ENCODE results near the gene SFTA2. TPM values are rescaled to one million over a fixed set of nuclear protein-coding genes. Genes with fewer than 3 reads are reported as not detected.
"Not testable (repeated sequence)": the region's sequence is repeated elsewhere in the genome, so short reads cannot be mapped to it uniquely, and the experiment has no call there.

The SFTA2 gene
- total RNA-seq, 1 experiment from 2014 or later = not detected

DNA sequence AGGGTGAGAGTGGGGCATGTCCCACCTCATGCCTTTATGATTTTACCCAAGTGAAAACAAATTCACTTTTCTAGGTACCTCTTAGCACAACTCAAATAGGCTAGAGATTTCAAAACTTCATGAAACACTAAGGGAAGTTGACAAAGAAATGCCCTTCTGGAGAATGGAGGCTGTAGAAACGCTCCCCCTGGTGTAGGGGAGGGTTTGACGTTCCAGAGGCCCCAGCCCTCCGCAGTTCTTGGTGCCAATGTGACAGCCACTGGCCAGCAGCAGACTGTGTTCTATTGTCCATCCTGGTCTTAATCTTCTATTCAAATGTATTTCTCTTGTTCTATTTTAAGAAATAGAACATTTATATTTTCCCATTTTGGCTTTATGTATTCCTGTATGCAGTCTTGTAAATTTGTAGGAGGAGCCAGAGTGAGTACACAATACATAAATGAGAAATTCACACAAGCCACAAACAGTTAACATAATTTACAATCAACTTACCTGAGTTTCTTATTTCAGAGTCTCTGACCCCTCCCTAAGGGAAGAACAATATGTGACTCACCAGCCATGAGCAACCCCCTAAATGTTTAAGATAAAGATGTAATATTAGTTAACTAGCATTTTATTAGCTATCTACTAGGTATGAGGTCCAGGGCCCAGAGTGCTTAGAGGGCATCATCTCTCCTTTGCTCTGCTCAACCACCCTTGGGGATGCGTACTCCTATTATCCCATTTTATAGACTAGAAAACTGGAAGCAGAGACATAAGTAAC, 42.7 kb upstream of the SFTA2 start:
- Histone ChIP-seq H3K79me2 (ENCODE audit: low read length) (no peaks in the 10 kb centered on the region), H3K4me1 (ENCODE audit: insufficient read depth, low read length) (peaks cover 10% of the 10 kb centered on the region; the same call in 1 of the 2 replicates), H3F3A (ENCODE audit: low read length, unreplicated experiment) (no peaks in the 10 kb centered on the region), H3K9me3 (ENCODE audit: low read length) (no peaks in the 10 kb centered on the region), H2AFZ (ENCODE audit: low read length) (no peak overlapping the region), H3K4me3 (ENCODE audit: low read length) (no peak overlapping the region), H3K9ac (ENCODE audit: low read length) (no peak overlapping the region), H3K27ac (ENCODE audit: low read length) (no peak overlapping the region), H3K36me3 (ENCODE audit: low read depth, low read length) (no peaks in the 10 kb centered on the region), H4K20me1 (ENCODE audit: low read length) (no peaks in the 10 kb centered on the region), H3K9me2 (replicated peaks; ENCODE audit: low read length) (no peaks in the 10 kb centered on the region), H3K27me3 (ENCODE audit: low read length) (no peaks in the 10 kb centered on the region), H3K4me2 (ENCODE audit: low read length) (no peak overlapping the region)
- peak; percentile 80 for ATAC-seq
- TF ChIP-seq EZH2 (IDR thresholded peaks at IDR 0.05; ENCODE audit: low read length, unreplicated experiment) (no peak), EZH2phosphoT487 (IDR thresholded peaks at IDR 0.05; ENCODE audit: borderline replicate concordance, low read length) (no peak)
- TF ChIP-seq, protein P1, sequence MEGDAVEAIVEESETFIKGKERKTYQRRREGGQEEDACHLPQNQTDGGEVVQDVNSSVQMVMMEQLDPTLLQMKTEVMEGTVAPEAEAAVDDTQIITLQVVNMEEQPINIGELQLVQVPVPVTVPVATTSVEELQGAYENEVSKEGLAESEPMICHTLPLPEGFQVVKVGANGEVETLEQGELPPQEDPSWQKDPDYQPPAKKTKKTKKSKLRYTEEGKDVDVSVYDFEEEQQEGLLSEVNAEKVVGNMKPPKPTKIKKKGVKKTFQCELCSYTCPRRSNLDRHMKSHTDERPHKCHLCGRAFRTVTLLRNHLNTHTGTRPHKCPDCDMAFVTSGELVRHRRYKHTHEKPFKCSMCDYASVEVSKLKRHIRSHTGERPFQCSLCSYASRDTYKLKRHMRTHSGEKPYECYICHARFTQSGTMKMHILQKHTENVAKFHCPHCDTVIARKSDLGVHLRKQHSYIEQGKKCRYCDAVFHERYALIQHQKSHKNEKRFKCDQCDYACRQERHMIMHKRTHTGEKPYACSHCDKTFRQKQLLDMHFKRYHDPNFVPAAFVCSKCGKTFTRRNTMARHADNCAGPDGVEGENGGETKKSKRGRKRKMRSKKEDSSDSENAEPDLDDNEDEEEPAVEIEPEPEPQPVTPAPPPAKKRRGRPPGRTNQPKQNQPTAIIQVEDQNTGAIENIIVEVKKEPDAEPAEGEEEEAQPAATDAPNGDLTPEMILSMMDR (conservative IDR thresholded peaks at IDR 0.05; ENCODE audit: low read depth, low read length) = no peak
- POLR2A ChIA-PET (ENCODE audit: unreplicated experiment) = no interaction called here
- intact Hi-C loops (cut with micrococcal nuclease) = no loop called here
- CTCF ChIA-PET = interaction anchor here (1.0 kb wide), 1 partner anchor 59 kb away, joined by 3 read pairs; no protein-coding TSS in a partner anchor
- peak; percentile 55 for DNase-seq
- no TSS peak for BruUV-seq (replicated peaks)

DNA sequence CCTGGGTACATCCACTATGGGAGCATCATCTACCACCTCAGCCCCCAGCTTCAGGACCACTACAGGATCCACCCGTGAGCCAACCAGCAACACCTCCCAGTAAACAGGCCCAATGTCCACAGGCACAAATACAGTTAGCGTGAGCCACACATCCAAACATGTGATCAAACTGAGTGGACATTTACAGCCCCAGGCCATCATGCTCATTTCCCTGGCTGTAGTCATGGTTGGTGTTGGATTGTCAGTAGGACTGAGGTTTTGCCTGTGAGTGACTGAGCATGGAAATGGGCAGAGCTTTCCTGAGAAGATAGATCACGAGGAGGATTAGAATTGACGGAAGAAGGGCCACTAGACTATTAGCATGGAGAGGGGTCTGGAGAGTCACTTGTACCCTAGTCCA, 40.8 kb upstream of the SFTA2 start:
- peaks cover 10% of the 10 kb centered on the region; the same call in 1 of the 2 replicates for H3K4me1 ChIP-seq (ENCODE audit: insufficient read depth, low read length)
- TF ChIP-seq, protein P1 (conservative IDR thresholded peaks at IDR 0.05; ENCODE audit: low read depth, low read length) = no peak
- no peak for TF ChIP-seq EZH2phosphoT487 (IDR thresholded peaks at IDR 0.05; ENCODE audit: borderline replicate concordance, low read length)
- no peak for TF ChIP-seq EZH2 (IDR thresholded peaks at IDR 0.05; ENCODE audit: low read length, unreplicated experiment)
- DNase-seq = no peak
- no peaks in the 10 kb centered on the region for H3K9me3 ChIP-seq (ENCODE audit: low read length)
- H2AFZ ChIP-seq (ENCODE audit: low read length) = no peak overlapping the region
- intact Hi-C loops (cut with micrococcal nuclease) = no loop called here
- H4K20me1 ChIP-seq (ENCODE audit: low read length) = no peaks in the 10 kb centered on the region
- H3K79me2 ChIP-seq (ENCODE audit: low read length) = no peaks in the 10 kb centered on the region
- H3K9me2 ChIP-seq (replicated peaks; ENCODE audit: low read length) = no peaks in the 10 kb centered on the region
- no TSS peak for BruUV-seq (replicated peaks)
- H3K9ac ChIP-seq (ENCODE audit: low read length) = no peak overlapping the region
- ChIA-PET POLR2A (ENCODE audit: unreplicated experiment) (interaction anchor here (0.6 kb wide), 1 partner anchor 17 kb away, joined by 3 read pairs; no protein-coding TSS in a partner anchor), CTCF (no interaction called here)
- H3K27me3 ChIP-seq (ENCODE audit: low read length) = no peaks in the 10 kb centered on the region
- no peak overlapping the region for H3K27ac ChIP-seq (ENCODE audit: low read length)
- H3K4me2 ChIP-seq (ENCODE audit: low read length) = no peak overlapping the region
- no peak overlapping the region for H3K4me3 ChIP-seq (ENCODE audit: low read length)
- no peaks in the 10 kb centered on the region for H3F3A ChIP-seq (ENCODE audit: low read length, unreplicated experiment)
- no peak for ATAC-seq
- no peaks in the 10 kb centered on the region for H3K36me3 ChIP-seq (ENCODE audit: low read depth, low read length)

DNA sequence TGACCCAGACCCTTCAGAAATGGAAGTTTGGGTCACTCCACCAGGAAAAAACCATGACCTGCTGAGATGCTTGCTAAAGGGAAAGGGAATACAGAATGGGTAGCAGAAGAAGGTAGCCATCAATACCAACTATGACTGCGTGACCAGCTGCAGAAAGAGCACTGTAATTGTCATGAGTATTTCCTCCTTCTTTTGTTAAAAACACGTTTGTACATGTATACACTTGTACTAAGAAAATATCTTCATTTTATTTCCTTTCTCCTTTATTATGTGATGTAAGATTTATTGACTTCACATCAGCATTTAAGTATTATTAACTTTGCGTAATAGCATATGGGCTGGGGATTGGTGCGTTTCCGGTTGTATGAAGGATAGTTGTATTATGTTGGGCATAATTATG, 39.0 kb upstream of the SFTA2 start:
- DNase-seq = no peak
- Histone ChIP-seq H3K79me2 (ENCODE audit: low read length) (no peaks in the 10 kb centered on the region), H3K4me3 (ENCODE audit: low read length) (no peak overlapping the region), H3K36me3 (ENCODE audit: low read depth, low read length) (no peaks in the 10 kb centered on the region), H3F3A (ENCODE audit: low read length, unreplicated experiment) (no peaks in the 10 kb centered on the region), H3K9me2 (replicated peaks; ENCODE audit: low read length) (no peaks in the 10 kb centered on the region), H3K9ac (ENCODE audit: low read length) (no peak overlapping the region), H3K27me3 (ENCODE audit: low read length) (no peaks in the 10 kb centered on the region), H4K20me1 (ENCODE audit: low read length) (no peaks in the 10 kb centered on the region), H3K4me1 (ENCODE audit: insufficient read depth, low read length) (peaks cover 10% of the 10 kb centered on the region; the same call in 1 of the 2 replicates), H2AFZ (ENCODE audit: low read length) (no peak overlapping the region), H3K9me3 (ENCODE audit: low read length) (no peaks in the 10 kb centered on the region), H3K4me2 (ENCODE audit: low read length) (no peak overlapping the region), H3K27ac (ENCODE audit: low read length) (no peak overlapping the region)
- TF ChIP-seq EZH2phosphoT487 (IDR thresholded peaks at IDR 0.05; ENCODE audit: borderline replicate concordance, low read length) = no peak
- TF ChIP-seq EZH2 (IDR thresholded peaks at IDR 0.05; ENCODE audit: low read length, unreplicated experiment) = no peak
- TF ChIP-seq, protein P1 (conservative IDR thresholded peaks at IDR 0.05; ENCODE audit: low read depth, low read length) = no peak
- no peak for ATAC-seq
- POLR2A ChIA-PET (ENCODE audit: unreplicated experiment) = no interaction called here
- intact Hi-C loops (cut with micrococcal nuclease) = no loop called here
- BruUV-seq (replicated peaks) = no TSS peak
- CTCF ChIA-PET = no interaction called here

DNA sequence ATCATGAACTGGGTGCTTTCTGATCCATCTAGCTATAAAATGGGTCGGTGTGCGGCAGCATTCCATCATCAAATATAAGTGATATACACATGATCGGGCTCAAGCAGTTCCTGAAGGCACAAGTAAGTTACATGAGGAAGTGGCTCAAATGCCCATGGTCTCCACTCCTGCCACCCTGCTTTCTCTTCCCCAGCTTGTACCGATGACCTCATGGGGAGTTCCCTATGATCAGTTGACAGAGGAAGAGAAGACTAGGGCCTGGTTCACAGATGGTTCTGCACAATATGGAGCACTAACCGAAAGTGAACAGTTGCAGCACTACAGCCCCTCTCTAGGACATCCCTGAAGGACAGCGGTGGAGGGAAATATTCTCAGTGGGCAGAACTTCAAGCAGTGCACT, 37.2 kb upstream of the SFTA2 start:
- POLR2A ChIA-PET (ENCODE audit: unreplicated experiment); BruUV-seq (replicated peaks); H3K36me3 ChIP-seq (ENCODE audit: low read depth, low read length); H2AFZ ChIP-seq (ENCODE audit: low read length); H3K27me3 ChIP-seq (ENCODE audit: low read length); H3K4me2 ChIP-seq (ENCODE audit: low read length); H3K27ac ChIP-seq (ENCODE audit: low read length); H3F3A ChIP-seq (ENCODE audit: low read length, unreplicated experiment); H3K4me1 ChIP-seq (ENCODE audit: insufficient read depth, low read length); intact Hi-C loops (cut with micrococcal nuclease); CTCF ChIA-PET; H3K9ac ChIP-seq (ENCODE audit: low read length); H3K9me3 ChIP-seq (ENCODE audit: low read length); H4K20me1 ChIP-seq (ENCODE audit: low read length); H3K4me3 ChIP-seq (ENCODE audit: low read length); ATAC-seq; DNase-seq; H3K9me2 ChIP-seq (replicated peaks; ENCODE audit: low read length); H3K79me2 ChIP-seq (ENCODE audit: low read length): not testable (repeated sequence)

Measured in PC-3 (cell line).